Progenitor cell of endocrine pancreas (in vitro differentiated cells): ENCODE results near the gene OR5B2. TPM values are rescaled to one million over a fixed set of nuclear protein-coding genes. Genes with fewer than 3 reads are reported as not detected.

Source experiments
- DNase-seq: peaks from one replicate; pipeline ENCODE4 v3.0.0; 2021; ENCODE audit warnings: low spot score; ENCODE audit not compliant: unreplicated experiment
- H3K27ac Mint-ChIP-seq: 2 replicates; pipeline ENCODE4 v1.8.0; 2021; ENCODE audit warnings: mild to moderate bottlenecking, moderate library complexity, mixed read lengths
- H3K27me3 Mint-ChIP-seq: 2 replicates; pipeline ENCODE4 v1.8.0; 2021; ENCODE audit warnings: mixed read lengths
- H3K36me3 Mint-ChIP-seq: 2 replicates; pipeline ENCODE4 v1.8.0; 2022; ENCODE audit warnings: mixed read lengths; ENCODE audit not compliant: insufficient read depth
- H3K4me1 Mint-ChIP-seq: 2 replicates; pipeline ENCODE4 v1.8.0; 2021; ENCODE audit warnings: low read depth, mixed read lengths
- H3K4me3 Mint-ChIP-seq: 2 replicates; pipeline ENCODE4 v1.8.0; 2021; ENCODE audit warnings: low read depth, mild to moderate bottlenecking, moderate library complexity, mixed read lengths
- H3K9me3 Mint-ChIP-seq: 2 replicates; pipeline ENCODE4 v1.8.0; 2021; ENCODE audit warnings: low read depth, mixed read lengths
- CTCF ChIP-seq: fragments of 200-600 bp; sonication (generic); IDR thresholded peaks from one replicate; pipeline ENCODE4 v1.5.0; 2021; ENCODE audit warnings: antibody characterized with exemption, mild to moderate bottlenecking; ENCODE audit not compliant: unreplicated experiment
- total RNA-seq: library from RNA; stranded (reverse); gene quantifications from 2 replicates; pipeline ENCODE4 v1.2.1, GENCODE V29; 2021

OR5B2 gene
- total RNA-seq, 1 donor from 2014 or later, result not detected

- DNase-seq, result no peak
- Mint-ChIP-seq H3K36me3 (peaks cover 1% of the 10 kb centered on the region), H3K27ac (no peak overlapping the region), H3K4me1 (no peaks in the 10 kb centered on the region), H3K9me3 (peaks cover 26% of the 10 kb centered on the region), H3K4me3 (no peak overlapping the region), H3K27me3 (no peaks in the 10 kb centered on the region)
- no peak for TF ChIP-seq CTCF
Observed at GRCh38 chr11:58446294-58446693, 18.4 kb upstream of the OR5B2 start.

GRCh38 chr11:58444300-58444699 is 16.4 kb upstream of the OR5B2 start:
- TF ChIP-seq CTCF, result no peak
- Mint-ChIP-seq H3K27me3 (no peaks in the 10 kb centered on the region), H3K36me3 (peaks cover 1% of the 10 kb centered on the region), H3K4me1 (no peaks in the 10 kb centered on the region), H3K4me3 (no peak overlapping the region), H3K9me3 (peaks cover 22% of the 10 kb centered on the region), H3K27ac (no peak overlapping the region)
- DNase-seq, result no peak

- H3K27me3 Mint-ChIP-seq, result no peaks in the 10 kb centered on the region
- no peak for DNase-seq
- no peak within 1 kb of the TSS for H3K27ac Mint-ChIP-seq
- H3K36me3 Mint-ChIP-seq, result peaks cover 1% of the 10 kb centered on the region
- H3K4me1 Mint-ChIP-seq, result no peaks in the 10 kb centered on the region
- H3K9me3 Mint-ChIP-seq, result peaks cover 8% of the 10 kb centered on the region
- H3K4me3 Mint-ChIP-seq, result no peak within 1 kb of the TSS
- TF ChIP-seq CTCF, result no peak
Observed at GRCh38 chr11:58442136-58442535, 14.2 kb upstream of the OR5B2 start, which contains the start of gene OR5B12. Gene OR5B12, minus strand, starts transcription at chr11:58442236. Its CDS starts 2,085 bp downstream, at chr11:58440151.

- Mint-ChIP-seq H3K4me1 (no peaks in the 10 kb centered on the region), H3K4me3 (no peak overlapping the region)
Observed at GRCh38 chr11:58438486-58438885, 10.6 kb upstream of the OR5B2 start.

GRCh38 chr11:58434217-58434616 is 6.3 kb upstream of the OR5B2 start:
- H3K27me3 Mint-ChIP-seq, result no peaks in the 10 kb centered on the region
- no peak for TF ChIP-seq CTCF
- no peak for DNase-seq
- peaks cover 9% of the 10 kb centered on the region for H3K9me3 Mint-ChIP-seq
- no peak overlapping the region for H3K27ac Mint-ChIP-seq
- H3K36me3 Mint-ChIP-seq, result no peaks in the 10 kb centered on the region
- no peak overlapping the region for H3K4me3 Mint-ChIP-seq
- H3K4me1 Mint-ChIP-seq, result no peaks in the 10 kb centered on the region

More at GRCh38 chr11:58438486-58438885, 10.6 kb upstream of the OR5B2 start:
- peaks cover 7% of the 10 kb centered on the region for H3K9me3 Mint-ChIP-seq
- no peaks in the 10 kb centered on the region for H3K36me3 Mint-ChIP-seq
- TF ChIP-seq CTCF, result no peak
- no peak overlapping the region for H3K27ac Mint-ChIP-seq
- DNase-seq, result no peak
- no peaks in the 10 kb centered on the region for H3K27me3 Mint-ChIP-seq
